ENCODE data around the gene PBRM1.

DNA sequence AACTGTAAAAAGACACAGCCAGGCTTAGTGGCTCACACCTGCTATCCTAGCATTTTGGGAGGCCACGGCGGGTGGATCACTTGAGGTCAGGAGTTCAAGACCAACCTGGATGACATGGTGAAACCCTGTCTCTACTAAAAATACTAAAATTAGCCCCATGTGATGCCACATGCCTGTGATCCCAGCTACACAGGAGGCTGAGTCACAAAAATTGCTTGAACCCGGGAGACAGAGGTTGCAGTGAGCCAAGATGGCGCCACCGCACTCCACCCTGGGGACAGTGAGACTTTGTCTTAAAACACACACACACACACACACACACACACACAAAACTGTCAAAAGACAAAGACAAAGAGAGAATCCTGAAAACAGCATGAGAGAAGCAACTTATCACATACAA, 38.2 kb upstream of the PBRM1 start:
- TF ChIP-seq CTCF (conservative IDR thresholded peaks at IDR 0.05; ENCODE audit: low read depth in 2 of 2) (no peak), EZH2 (IDR thresholded peaks at IDR 0.05; ENCODE audit: low read depth, unreplicated experiment) (no peak), POLR2AphosphoS5 (IDR thresholded peaks at IDR 0.05; ENCODE audit: low read depth) (no peak), ZNF462 (CRISPR knock-in tag; IDR thresholded peaks at IDR 0.05) (no peak), EZH2phosphoT487 (IDR thresholded peaks at IDR 0.05; ENCODE audit: unreplicated experiment) (no peak), ZNF114 (CRISPR knock-in tag; IDR thresholded peaks at IDR 0.05) (no peak), ETS1 (IDR thresholded peaks at IDR 0.05) (no peak), CREB1 (CRISPR knock-in tag; IDR thresholded peaks at IDR 0.05; ENCODE audit: low read depth) (no peak), JUNB (IDR thresholded peaks at IDR 0.05; ENCODE audit: unreplicated experiment) (no peak)
- TF ChIP-seq, protein P1, sequence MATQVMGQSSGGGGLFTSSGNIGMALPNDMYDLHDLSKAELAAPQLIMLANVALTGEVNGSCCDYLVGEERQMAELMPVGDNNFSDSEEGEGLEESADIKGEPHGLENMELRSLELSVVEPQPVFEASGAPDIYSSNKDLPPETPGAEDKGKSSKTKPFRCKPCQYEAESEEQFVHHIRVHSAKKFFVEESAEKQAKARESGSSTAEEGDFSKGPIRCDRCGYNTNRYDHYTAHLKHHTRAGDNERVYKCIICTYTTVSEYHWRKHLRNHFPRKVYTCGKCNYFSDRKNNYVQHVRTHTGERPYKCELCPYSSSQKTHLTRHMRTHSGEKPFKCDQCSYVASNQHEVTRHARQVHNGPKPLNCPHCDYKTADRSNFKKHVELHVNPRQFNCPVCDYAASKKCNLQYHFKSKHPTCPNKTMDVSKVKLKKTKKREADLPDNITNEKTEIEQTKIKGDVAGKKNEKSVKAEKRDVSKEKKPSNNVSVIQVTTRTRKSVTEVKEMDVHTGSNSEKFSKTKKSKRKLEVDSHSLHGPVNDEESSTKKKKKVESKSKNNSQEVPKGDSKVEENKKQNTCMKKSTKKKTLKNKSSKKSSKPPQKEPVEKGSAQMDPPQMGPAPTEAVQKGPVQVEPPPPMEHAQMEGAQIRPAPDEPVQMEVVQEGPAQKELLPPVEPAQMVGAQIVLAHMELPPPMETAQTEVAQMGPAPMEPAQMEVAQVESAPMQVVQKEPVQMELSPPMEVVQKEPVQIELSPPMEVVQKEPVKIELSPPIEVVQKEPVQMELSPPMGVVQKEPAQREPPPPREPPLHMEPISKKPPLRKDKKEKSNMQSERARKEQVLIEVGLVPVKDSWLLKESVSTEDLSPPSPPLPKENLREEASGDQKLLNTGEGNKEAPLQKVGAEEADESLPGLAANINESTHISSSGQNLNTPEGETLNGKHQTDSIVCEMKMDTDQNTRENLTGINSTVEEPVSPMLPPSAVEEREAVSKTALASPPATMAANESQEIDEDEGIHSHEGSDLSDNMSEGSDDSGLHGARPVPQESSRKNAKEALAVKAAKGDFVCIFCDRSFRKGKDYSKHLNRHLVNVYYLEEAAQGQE (IDR thresholded peaks at IDR 0.05; ENCODE audit: unreplicated experiment) = no peak

All from GM23338 (cell line).